HepG2 (cell line): Measurements from ENCODE around the gene MMP25. TPM values are rescaled to one million over a fixed set of nuclear protein-coding genes. Genes with fewer than 3 reads are reported as not detected.

Experiments used
- AGO2 ChIP-seq: fragments of 200-400 bp; formaldehyde crosslinking; optimal IDR thresholded peaks from 2 replicates; pipeline ENCODE3; 2017; ENCODE audit warnings: mild to moderate bottlenecking, low read depth, low read length, moderate library complexity
- ARID4A ChIP-seq: sonication (generic); formaldehyde crosslinking; IDR thresholded peaks from 2 replicates; pipeline ENCODE4 v1.5.0; 2020; ENCODE audit warnings: mild to moderate bottlenecking, missing genetic modification reagents, borderline replicate concordance
- CHCHD3 ChIP-seq: sonication (generic); formaldehyde crosslinking; IDR thresholded peaks from 2 replicates; pipeline ENCODE4 v1.8.0; 2022; ENCODE audit warnings: mild to moderate bottlenecking, missing genetic modification reagents, moderate library complexity
- DNMT1 ChIP-seq: sonication (generic); formaldehyde crosslinking; IDR thresholded peaks from 2 replicates; pipeline ENCODE4 v1.5.1; 2020; ENCODE audit warnings: mild to moderate bottlenecking, missing genetic modification reagents
- ETV5 ChIP-seq: IDR thresholded peaks from 2 replicates; pipeline ENCODE4 v1.6.1; 2018; ENCODE audit warnings: missing biosample characterization, missing genetic modification reagents, inconsistent platforms, borderline replicate concordance
- HNF1B ChIP-seq: sonication (generic); formaldehyde crosslinking; IDR thresholded peaks from 2 replicates; pipeline ENCODE4 v1.5.1; 2020; ENCODE audit warnings: mild to moderate bottlenecking, moderate library complexity, missing genetic modification reagents
- HOXA5 ChIP-seq: sonication (generic); formaldehyde crosslinking; IDR thresholded peaks from 2 replicates; pipeline ENCODE4 v1.4.0; 2020; ENCODE audit warnings: missing genetic modification reagents
- JUND ChIP-seq: sonication (generic); formaldehyde crosslinking; IDR thresholded peaks from 2 replicates; pipeline ENCODE4 v1.8.0; 2022; ENCODE audit warnings: mild to moderate bottlenecking, missing genetic modification reagents
- MIER3 ChIP-seq: IDR thresholded peaks from 2 replicates; pipeline ENCODE4 v1.6.1; 2016; ENCODE audit warnings: missing compliant biosample characterization, borderline replicate concordance
- NFIC ChIP-seq: IDR thresholded peaks from 2 replicates; pipeline ENCODE4 v1.6.1; 2012; ENCODE audit warnings: mild to moderate bottlenecking, low read length, inconsistent platforms
- PAWR ChIP-seq: sonication (generic); formaldehyde crosslinking; IDR thresholded peaks from 2 replicates; pipeline ENCODE4 v1.4.0; 2020; ENCODE audit warnings: missing genetic modification reagents, mild to moderate bottlenecking, borderline replicate concordance
- PITX1 ChIP-seq: sonication (generic); formaldehyde crosslinking; IDR thresholded peaks from 2 replicates; pipeline ENCODE4 v1.5.1; 2020; ENCODE audit warnings: mild to moderate bottlenecking, missing genetic modification reagents
- SMYD3 ChIP-seq: sonication (generic); formaldehyde crosslinking; IDR thresholded peaks from 2 replicates; pipeline ENCODE4 v1.8.1; 2023; ENCODE audit warnings: mild to moderate bottlenecking, missing genetic modification reagents
- ZNF547 ChIP-seq: sonication (generic); formaldehyde crosslinking; IDR thresholded peaks from 2 replicates; pipeline ENCODE4 v1.5.1; 2020; ENCODE audit warnings: mild to moderate bottlenecking, missing genetic modification reagents
- ZNF710 ChIP-seq: sonication (generic); formaldehyde crosslinking; IDR thresholded peaks from 2 replicates; pipeline ENCODE4 v1.5.0; 2020; ENCODE audit warnings: mild to moderate bottlenecking, missing genetic modification reagents, borderline replicate concordance
- polyA plus RNA-seq, 8 experiments: library from polyadenylated mRNA; depleted of rRNA in 3 of 8; stranded (reverse) in 7 of 8; unstranded in 1 of 8; fragments of >200 nt; fragmentation: Illumina TruSeq in 4 of 8; extraction: Trizol in 4 of 8; gene quantifications; 2 replicates each; pipeline versions ENCODE4 v1.2.1 to v1.2.3, GENCODE V29; 2011 to 2016; ENCODE audit warnings: low read depth in 4 of 8, missing spikeins in 1 of 8, mixed read lengths in 1 of 8; ENCODE audit not compliant: insufficient read depth in 1 of 8
- total RNA-seq, 5 experiments: library from RNA; depleted of rRNA; stranded (reverse); fragments of >200 nt; fragmentation: Illumina TruSeq; extraction: Trizol; gene quantifications; 2 replicates each; pipeline ENCODE4 v1.2.3, GENCODE V29; 2016; ENCODE audit warnings: low read depth in 1 of 5
- TF ChIP-seq, protein P1 (sequence below): sonication (generic); formaldehyde crosslinking; IDR thresholded peaks from 2 replicates; pipeline ENCODE4 v1.5.0; 2020; ENCODE audit warnings: mild to moderate bottlenecking, missing genetic modification reagents
- TF ChIP-seq, protein P2 (sequence below): sonication (generic); formaldehyde crosslinking; IDR thresholded peaks from 2 replicates; pipeline ENCODE4 v1.4.0; 2020; ENCODE audit warnings: mild to moderate bottlenecking, missing genetic modification reagents, borderline replicate concordance

The MMP25 gene
- total and polyA plus RNA-seq, 2 of the 13 experiments (the other 11 are each of a cell fraction or from before 2014, with no cell fraction given), result 0.04 to 0.08 TPM

DNA sequence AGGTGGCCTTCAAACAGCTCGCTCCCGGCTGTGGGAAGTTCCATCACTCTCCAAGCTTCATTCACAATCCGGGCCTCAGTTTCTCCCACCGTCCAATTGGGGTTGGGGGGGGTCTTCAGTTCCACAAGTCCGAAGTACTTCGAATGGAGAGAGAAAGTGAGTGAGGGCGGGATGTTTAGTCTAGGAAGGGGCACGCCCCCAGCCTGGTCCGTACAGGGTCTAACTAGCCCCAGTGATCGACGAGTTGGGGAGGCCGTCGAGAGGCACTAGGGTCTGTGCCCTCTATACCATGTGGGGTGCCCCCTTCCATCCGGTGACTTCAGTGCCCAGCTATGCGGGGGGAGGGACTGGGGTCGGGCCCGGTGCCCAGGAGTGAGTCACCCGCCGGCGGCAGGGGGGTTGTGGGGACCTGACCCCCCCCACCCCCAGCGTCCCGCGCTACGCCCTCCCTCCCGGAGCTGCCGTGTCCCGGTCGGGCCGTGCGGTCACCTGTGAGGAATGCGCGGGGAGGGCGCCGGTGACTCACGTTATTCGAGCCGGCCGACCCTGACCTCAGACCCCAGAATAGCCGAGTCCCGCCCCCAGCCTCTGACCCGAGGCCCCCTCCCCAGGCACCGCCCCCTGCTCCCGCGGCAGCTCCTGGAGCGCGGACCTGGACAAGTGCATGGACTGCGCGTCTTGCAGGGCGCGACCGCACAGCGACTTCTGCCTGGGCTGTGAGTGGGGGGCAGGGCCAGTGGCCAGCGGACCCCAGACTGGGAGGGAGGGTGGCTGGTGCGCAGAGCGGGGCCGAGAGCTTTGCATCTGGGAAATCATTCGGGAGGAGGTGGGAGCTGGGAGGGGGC is 25.5 kb upstream of the MMP25 start (continued):
- TF ChIP-seq ETV5 (peak; percentile 97), DNMT1 (CRISPR knock-in tag) (no peak), ZNF547 (CRISPR knock-in tag) (peak; percentile 75; the same call in 1 of the 2 replicates), ARID4A (CRISPR knock-in tag) (peak; percentile 63), AGO2 (peak; percentile 75), HOXA5 (CRISPR knock-in tag) (peak; percentile 75; the same call in 1 of the 2 replicates), CHCHD3 (CRISPR knock-in tag) (no peak), ZNF710 (CRISPR knock-in tag) (peak; percentile 12), NFIC (peak; percentile 62; the same call in 1 of the 2 replicates), PITX1 (peak; percentile 16; the same call in 1 of the 2 replicates), MIER3 (CRISPR knock-in tag) (peak; percentile 78; the same call in 1 of the 2 replicates), PAWR (CRISPR knock-in tag) (no peak), HNF1B (peak; percentile 48), JUND (peak; percentile 99), SMYD3 (CRISPR knock-in tag) (0 out of 2 replicates have a peak, but pooled peaks have one; percentile 28)
- TF ChIP-seq, protein P1, sequence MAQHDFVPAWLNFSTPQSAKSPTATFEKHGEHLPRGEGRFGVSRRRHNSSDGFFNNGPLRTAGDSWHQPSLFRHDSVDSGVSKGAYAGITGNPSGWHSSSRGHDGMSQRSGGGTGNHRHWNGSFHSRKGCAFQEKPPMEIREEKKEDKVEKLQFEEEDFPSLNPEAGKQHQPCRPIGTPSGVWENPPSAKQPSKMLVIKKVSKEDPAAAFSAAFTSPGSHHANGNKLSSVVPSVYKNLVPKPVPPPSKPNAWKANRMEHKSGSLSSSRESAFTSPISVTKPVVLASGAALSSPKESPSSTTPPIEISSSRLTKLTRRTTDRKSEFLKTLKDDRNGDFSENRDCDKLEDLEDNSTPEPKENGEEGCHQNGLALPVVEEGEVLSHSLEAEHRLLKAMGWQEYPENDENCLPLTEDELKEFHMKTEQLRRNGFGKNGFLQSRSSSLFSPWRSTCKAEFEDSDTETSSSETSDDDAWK, result no peak
- TF ChIP-seq, protein P2, sequence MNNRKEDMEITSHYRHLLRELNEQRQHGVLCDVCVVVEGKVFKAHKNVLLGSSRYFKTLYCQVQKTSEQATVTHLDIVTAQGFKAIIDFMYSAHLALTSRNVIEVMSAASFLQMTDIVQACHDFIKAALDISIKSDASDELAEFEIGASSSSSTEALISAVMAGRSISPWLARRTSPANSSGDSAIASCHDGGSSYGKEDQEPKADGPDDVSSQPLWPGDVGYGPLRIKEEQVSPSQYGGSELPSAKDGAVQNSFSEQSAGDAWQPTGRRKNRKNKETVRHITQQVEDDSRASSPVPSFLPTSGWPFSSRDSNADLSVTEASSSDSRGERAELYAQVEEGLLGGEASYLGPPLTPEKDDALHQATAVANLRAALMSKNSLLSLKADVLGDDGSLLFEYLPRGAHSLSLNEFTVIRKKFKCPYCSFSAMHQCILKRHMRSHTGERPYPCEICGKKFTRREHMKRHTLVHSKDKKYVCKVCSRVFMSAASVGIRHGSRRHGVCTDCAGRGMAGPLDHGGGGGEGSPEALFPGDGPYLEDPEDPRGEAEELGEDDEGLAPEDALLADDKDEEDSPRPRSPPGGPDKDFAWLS (CRISPR knock-in tag), result peak; percentile 95; the same call in 1 of the 2 replicates
